WTC11 (cell line): ENCODE results near the gene IL1RN. TPM values are rescaled to one million over a fixed set of nuclear protein-coding genes. Genes with fewer than 3 reads are reported as not detected.

ENCODE experiments used
- ATAC-seq: fragments of 200-7000 bp; cut with Tn5 transposase; 2 replicates; pipeline ENCODE4 v1.10.0; 2021; ENCODE audit warnings: mild to moderate bottlenecking, moderate library complexity
- CTCF ChIA-PET: fragments of 300-600 bp; sonication (Branson Sonifier 250); formaldehyde crosslinking; loops from one replicate; lab custom pipeline; 2021; ENCODE audit warnings: antibody characterized with exemption; lab: Charles Lee
- POLR2A ChIA-PET: fragments of 350-600 bp; sonication (Branson Sonifier 250); formaldehyde crosslinking; loops from one replicate; lab custom pipeline; 2021; ENCODE audit warnings: antibody characterized with exemption; lab: Charles Lee
- DNase-seq: peaks from one replicate; pipeline ENCODE4 v3.0.0; 2021; ENCODE audit warnings: low spot score
- H3K27ac Mint-ChIP-seq: 2 replicates; pipeline ENCODE4 v1.8.0; 2021; ENCODE audit warnings: mixed read lengths
- H3K27me3 Mint-ChIP-seq: 2 replicates; pipeline ENCODE4 v1.8.0; 2021; ENCODE audit warnings: low read depth, mild to moderate bottlenecking, moderate library complexity, mixed read lengths
- H3K36me3 Mint-ChIP-seq: 2 replicates; pipeline ENCODE4 v1.8.0; 2021; ENCODE audit warnings: mixed read lengths
- H3K4me1 Mint-ChIP-seq: 2 replicates; pipeline ENCODE4 v1.8.0; 2022; ENCODE audit warnings: mixed read lengths
- H3K4me3 Mint-ChIP-seq: 2 replicates; pipeline ENCODE4 v1.8.0; 2021; ENCODE audit warnings: mild to moderate bottlenecking, moderate library complexity, mixed read lengths
- H3K9me3 Mint-ChIP-seq: 2 replicates; pipeline ENCODE4 v1.8.0; 2021; ENCODE audit warnings: mixed read lengths
- ATF1 ChIP-seq: sonication (generic); formaldehyde crosslinking; IDR thresholded peaks from 2 replicates; pipeline ENCODE4 v1.8.1; 2023; ENCODE audit warnings: mild to moderate bottlenecking, moderate library complexity, missing genetic modification reagents
- CDX4 ChIP-seq: fragments of 250-450 bp; sonication (Bioruptor Pico); IDR thresholded peaks from 2 replicates; pipeline ENCODE4 v1.9.0; 2021; ENCODE audit warnings: moderate library complexity, mild to moderate bottlenecking, inconsistent platforms, borderline replicate concordance
- CREM ChIP-seq: sonication (generic); formaldehyde crosslinking; IDR thresholded peaks from 2 replicates; pipeline ENCODE4 v1.8.1; 2022; ENCODE audit warnings: mild to moderate bottlenecking, missing genetic modification reagents, moderate library complexity
- E2F1 ChIP-seq: sonication (generic); formaldehyde crosslinking; IDR thresholded peaks from 2 replicates; pipeline ENCODE4 v1.8.0; 2022; ENCODE audit warnings: mild to moderate bottlenecking, missing genetic modification reagents
- ERG ChIP-seq: fragments of 250-450 bp; sonication (Bioruptor Pico); IDR thresholded peaks from 2 replicates; pipeline ENCODE4 v1.8.0; 2021; ENCODE audit warnings: mild to moderate bottlenecking
- ESRRA ChIP-seq: sonication (generic); formaldehyde crosslinking; IDR thresholded peaks from 2 replicates; pipeline ENCODE4 v1.8.1; 2022; ENCODE audit warnings: mild to moderate bottlenecking, missing genetic modification reagents, borderline replicate concordance
- ETV6 ChIP-seq: sonication (generic); formaldehyde crosslinking; IDR thresholded peaks from 2 replicates; pipeline ENCODE4 v1.8.1; 2022; ENCODE audit warnings: mild to moderate bottlenecking, missing genetic modification reagents
- IRF2 ChIP-seq: sonication (generic); formaldehyde crosslinking; IDR thresholded peaks from 2 replicates; pipeline ENCODE4 v1.8.0; 2022; ENCODE audit warnings: low read depth, missing genetic modification reagents, borderline replicate concordance
- JUN ChIP-seq: sonication (generic); formaldehyde crosslinking; IDR thresholded peaks from 2 replicates; pipeline ENCODE4 v1.8.0; 2023; ENCODE audit warnings: mild to moderate bottlenecking, missing genetic modification reagents
- KAT7 ChIP-seq: sonication (generic); formaldehyde crosslinking; IDR thresholded peaks from 2 replicates; pipeline ENCODE4 v1.8.1; 2023; ENCODE audit warnings: missing genetic modification reagents, mild to moderate bottlenecking, borderline replicate concordance
- PRRX2 ChIP-seq: fragments of 250-450 bp; sonication (Bioruptor Pico); IDR thresholded peaks from 2 replicates; pipeline ENCODE4 v1.8.0; 2021; ENCODE audit warnings: mild to moderate bottlenecking
- TEAD4 ChIP-seq: sonication (generic); formaldehyde crosslinking; IDR thresholded peaks from 2 replicates; pipeline ENCODE4 v1.8.0; 2022; ENCODE audit warnings: mild to moderate bottlenecking, missing genetic modification reagents
- ZNF138 ChIP-seq: sonication (generic); formaldehyde crosslinking; conservative IDR thresholded peaks from 2 replicates; pipeline ENCODE4 v1.8.1; 2022; ENCODE audit warnings: mild to moderate bottlenecking, moderate library complexity, missing genetic modification reagents
- ZNF416 ChIP-seq: fragments of 250-450 bp; sonication (Bioruptor Pico); IDR thresholded peaks from 2 replicates; pipeline ENCODE4 v1.9.0; 2021; ENCODE audit warnings: mild to moderate bottlenecking, inconsistent platforms
- ZNF532 ChIP-seq: fragments of 250-450 bp; sonication (Bioruptor Pico); IDR thresholded peaks from 2 replicates; pipeline ENCODE4 v1.9.0; 2021; ENCODE audit warnings: mild to moderate bottlenecking, borderline replicate concordance
- ZSCAN18 ChIP-seq: fragments of 250-450 bp; sonication (Bioruptor Pico); IDR thresholded peaks from 2 replicates; pipeline ENCODE4 v2.1.2; 2022; ENCODE audit warnings: mild to moderate bottlenecking, moderate library complexity
- total RNA-seq: library from RNA; stranded (reverse); gene quantifications from 3 replicates; pipeline ENCODE4 v1.2.3, GENCODE V29; 2021

Gene IL1RN
- total RNA-seq, 1 experiment from 2014 or later = not detected

GRCh38 chr2:113162173-113162572 is 34.8 kb downstream of the IL1RN start (continued):
- TF ChIP-seq ZNF532 = no peak
- no peak for TF ChIP-seq CREM
- TF ChIP-seq ERG (CRISPR knock-in tag) = no peak
- TF ChIP-seq ETV6 (CRISPR knock-in tag) = no peak
- no peak for TF ChIP-seq E2F1
- TF ChIP-seq ESRRA (CRISPR knock-in tag) = no peak
- TF ChIP-seq CDX4 (CRISPR knock-in tag) = no peak
- TF ChIP-seq KAT7 (CRISPR knock-in tag) = no peak
- TF ChIP-seq IRF2 (CRISPR knock-in tag) = no peak

- H3K4me3 Mint-ChIP-seq = no peak overlapping the region
- no peak for TF ChIP-seq ZNF416 (CRISPR knock-in tag)
- TF ChIP-seq PRRX2 (CRISPR knock-in tag) = no peak
- no peak for TF ChIP-seq ZNF138 (CRISPR knock-in tag)
- TF ChIP-seq TEAD4 (CRISPR knock-in tag) = no peak
- TF ChIP-seq JUN (CRISPR knock-in tag) = no peak
- no peak for TF ChIP-seq IRF2 (CRISPR knock-in tag)
- TF ChIP-seq ATF1 (CRISPR knock-in tag) = no peak
- no peak for TF ChIP-seq ETV6 (CRISPR knock-in tag)
- ChIA-PET POLR2A (no interaction called here), CTCF (interaction anchor here (0.8 to 1.9 kb wide), 4 partner anchors 12 to 83 kb away, joined by 3 to 10 read pairs (median 3); no protein-coding TSS in a partner anchor)
- peaks cover 15% of the 10 kb centered on the region for H3K4me1 Mint-ChIP-seq
- H3K27me3 Mint-ChIP-seq = peaks cover 20% of the 10 kb centered on the region
- ATAC-seq (no peak), DNase-seq (no peak)
- H3K9me3 Mint-ChIP-seq = no peaks in the 10 kb centered on the region
- no peak overlapping the region for H3K27ac Mint-ChIP-seq
- H3K36me3 Mint-ChIP-seq = no peaks in the 10 kb centered on the region
Observed at GRCh38 chr2:113162869-113163268, 35.5 kb downstream of the IL1RN start.

GRCh38 chr2:113164215-113164929 is 37.0 kb downstream of the IL1RN start:
- Mint-ChIP-seq H3K4me3 (no peak overlapping the region), H3K4me1 (peaks cover 12% of the 10 kb centered on the region), H3K36me3 (no peaks in the 10 kb centered on the region), H3K9me3 (no peaks in the 10 kb centered on the region; the same call in 1 of the 2 replicates), H3K27me3 (peaks cover 8% of the 10 kb centered on the region), H3K27ac (no peak overlapping the region)
- no peak for ATAC-seq
- ChIA-PET POLR2A (no interaction called here), CTCF (interaction anchor here (0.8 to 2.4 kb wide), 6 partner anchors 10 to 84 kb away, joined by 3 to 15 read pairs (median 9); partner anchors contain the start of gene PSD4)
- no peak for DNase-seq
- TF ChIP-seq ZSCAN18 (CRISPR knock-in tag) = no peak
- TF ChIP-seq JUN (CRISPR knock-in tag) = no peak
- TF ChIP-seq, all 79 proteins: peak for 0
